NCI-H345 treated with DMSO at 0.1 percent for 48 hours (cell line): ENCODE measurements around the gene AUH.

Experiments used
- DNase-seq: peaks from one replicate; lab custom pipeline; 2025; ENCODE audit not compliant: unreplicated experiment; lab: John Stamatoyannopoulos, UW

AUH gene

DNA sequence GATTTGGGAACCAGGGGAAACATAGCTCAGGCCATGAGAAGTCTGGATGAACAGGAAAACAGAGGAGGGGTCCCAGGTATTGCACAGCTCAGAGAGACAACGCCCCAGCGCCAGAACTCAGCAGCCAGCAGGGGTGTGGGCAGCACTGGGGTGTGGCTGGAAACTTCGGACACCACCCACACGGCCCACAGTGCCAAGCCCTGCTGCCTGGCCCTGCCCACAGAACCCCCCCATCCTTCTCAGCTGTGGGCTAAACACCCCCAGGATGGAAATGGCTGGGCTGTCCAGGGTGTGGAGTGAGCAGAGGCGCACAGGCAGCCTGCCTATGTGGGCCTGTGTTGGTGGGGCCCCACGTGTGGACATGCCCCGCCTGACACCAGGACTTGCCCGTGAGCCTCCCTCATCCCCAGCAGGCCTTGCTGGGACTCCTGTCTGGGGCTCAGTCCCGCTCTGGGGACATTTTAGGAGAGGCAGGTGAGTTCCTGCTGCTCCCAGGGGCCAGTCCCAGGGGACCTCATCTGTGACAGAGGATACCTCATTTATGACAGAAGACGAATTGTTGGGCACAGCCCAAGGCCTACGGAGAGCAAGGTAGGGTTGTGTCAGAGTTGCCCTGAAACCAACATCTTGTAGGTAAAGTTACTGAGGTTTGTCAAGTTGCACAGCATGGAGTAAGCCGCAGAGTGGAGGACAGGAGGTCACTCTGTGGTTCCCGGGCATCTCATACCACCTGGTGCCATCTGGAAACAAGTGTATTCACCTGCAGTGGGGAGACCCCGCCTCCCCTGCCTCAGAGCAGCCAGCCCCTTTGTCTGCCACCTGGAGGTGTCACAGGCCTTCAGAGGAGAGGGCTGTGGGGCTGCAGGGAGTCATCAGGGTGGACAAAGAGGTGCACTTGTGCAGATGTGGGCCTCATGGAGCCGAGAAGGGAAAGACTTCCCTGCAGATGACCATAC lies 183.2 kb downstream of the AUH start:
- no peak for DNase-seq

DNA sequence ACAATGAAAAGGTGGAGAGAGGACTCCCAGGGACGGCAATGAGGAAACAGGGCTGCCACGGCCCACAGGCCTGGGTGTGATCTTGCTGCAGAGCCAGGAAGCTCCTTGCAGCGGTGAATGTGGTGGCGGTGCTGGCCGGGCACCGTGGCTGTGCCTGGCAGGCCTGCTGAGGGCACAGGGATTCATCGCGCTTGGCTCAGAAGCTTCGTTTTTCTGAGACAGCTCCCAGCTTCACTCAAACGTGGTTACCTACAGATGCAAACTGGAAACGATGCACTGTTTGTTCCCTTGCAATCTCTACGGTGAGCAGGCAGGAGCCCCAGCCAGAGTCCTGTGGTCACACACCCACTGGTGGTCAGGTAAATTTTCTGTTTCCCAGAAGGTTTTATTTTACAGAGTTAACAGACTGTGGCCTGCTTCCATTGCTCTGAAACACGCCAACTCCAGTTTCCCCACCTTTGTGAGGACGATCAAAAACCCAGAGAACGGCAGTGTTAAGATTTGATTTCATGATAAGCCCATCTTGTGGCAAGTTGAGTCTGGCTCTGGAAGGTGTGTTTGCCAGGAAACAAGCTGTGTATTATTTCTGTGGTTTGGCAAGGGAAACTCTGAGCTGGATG lies 183.9 kb downstream of the AUH start:
- DNase-seq, result no peak

DNA sequence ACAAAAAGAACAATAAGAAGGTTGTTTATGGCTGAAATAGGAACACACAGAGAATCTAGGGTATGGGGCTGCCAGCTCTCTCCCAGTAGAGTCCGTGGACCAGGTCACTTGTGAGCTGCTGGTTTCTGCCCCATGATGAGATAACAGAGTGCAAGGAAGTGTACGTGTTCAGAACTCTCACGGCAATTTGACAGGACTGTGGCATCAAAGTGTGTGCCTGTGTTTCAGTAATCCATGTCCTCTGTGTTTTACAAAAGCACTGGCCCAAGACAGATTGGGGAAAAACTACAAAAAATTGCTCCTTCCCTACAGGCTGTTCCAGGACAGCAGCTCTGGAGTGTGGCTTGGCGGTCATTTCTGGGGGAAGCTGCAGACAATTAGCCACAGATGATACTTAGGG lies 184.6 kb downstream of the AUH start:
- no peak for DNase-seq

DNA sequence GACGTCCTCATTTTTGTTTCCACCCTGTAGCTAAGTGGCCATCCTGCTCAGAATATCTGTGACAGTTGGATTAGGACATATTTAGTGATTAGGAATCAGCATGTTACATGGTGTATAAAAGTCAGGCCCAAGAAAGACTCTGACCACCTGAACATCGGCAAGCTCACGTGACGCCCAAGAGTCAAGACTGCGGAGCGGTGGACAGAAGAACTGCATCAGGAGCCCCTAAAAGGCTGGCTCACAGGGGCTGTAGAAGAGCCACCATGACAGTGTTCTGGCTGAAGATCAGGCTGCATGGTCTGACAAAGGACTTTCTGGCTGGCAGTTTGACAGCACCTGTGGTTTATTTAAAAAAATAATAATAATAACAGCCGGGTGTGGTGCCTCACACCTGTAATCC lies 185.3 kb downstream of the AUH start:
- DNase-seq, result no peak

DNA sequence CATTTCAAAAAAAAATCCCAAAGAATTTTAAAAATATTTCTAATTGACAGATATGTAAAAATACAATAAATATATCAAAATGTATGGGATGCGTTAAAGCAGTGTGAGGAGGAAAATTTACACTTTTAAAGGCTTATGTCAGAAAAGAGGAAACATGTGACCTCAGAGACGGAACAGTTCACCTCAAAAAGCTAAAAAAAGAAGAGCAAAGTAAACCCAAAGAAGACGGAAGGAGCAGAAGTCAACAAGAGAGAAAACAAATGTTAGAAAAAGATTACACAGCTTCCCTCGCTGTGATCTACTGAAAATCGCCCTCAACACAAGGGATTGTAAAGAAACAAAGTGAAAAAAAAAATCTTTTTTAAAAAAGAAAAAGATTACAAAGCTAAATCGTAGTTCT lies 186.9 kb downstream of the AUH start:
- no peak for DNase-seq

DNA sequence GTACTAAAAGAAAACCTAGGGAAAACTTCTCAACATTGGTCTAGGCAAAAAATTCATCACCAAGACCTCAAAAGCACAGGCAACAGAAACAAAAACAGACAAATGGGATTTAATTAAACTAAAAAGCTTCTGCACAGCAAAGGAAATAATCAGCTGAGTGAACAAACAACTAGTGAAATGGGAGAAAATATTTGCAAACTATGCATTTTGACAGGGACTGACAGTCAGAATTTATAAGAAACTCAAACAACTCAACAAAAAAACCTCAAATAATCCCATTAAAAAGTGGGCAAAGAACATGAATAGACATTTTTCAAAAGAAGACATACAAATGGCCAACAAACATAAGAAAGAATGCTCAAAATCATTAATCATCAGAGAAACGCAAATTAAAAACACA lies 189.4 kb downstream of the AUH start:
- no peak for DNase-seq

DNA sequence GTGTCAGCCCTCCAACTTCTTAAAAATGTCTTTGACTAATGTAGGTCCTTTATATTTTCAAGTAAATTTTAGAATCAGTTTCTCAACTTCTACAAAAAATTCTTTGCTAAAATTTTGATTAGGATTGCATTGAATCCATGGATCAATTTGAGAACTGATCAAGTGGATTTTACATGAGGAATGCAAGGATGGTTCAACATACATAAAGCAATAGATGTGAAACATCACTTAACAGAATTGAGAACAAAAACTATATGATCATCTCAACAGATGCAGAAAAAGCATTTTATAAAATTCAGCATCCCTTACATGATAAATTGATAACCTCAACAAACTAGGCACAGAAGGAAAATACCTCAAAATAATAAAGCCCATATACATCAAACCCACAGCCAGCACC lies 190.8 kb downstream of the AUH start:
- DNase-seq, result no peak

DNA sequence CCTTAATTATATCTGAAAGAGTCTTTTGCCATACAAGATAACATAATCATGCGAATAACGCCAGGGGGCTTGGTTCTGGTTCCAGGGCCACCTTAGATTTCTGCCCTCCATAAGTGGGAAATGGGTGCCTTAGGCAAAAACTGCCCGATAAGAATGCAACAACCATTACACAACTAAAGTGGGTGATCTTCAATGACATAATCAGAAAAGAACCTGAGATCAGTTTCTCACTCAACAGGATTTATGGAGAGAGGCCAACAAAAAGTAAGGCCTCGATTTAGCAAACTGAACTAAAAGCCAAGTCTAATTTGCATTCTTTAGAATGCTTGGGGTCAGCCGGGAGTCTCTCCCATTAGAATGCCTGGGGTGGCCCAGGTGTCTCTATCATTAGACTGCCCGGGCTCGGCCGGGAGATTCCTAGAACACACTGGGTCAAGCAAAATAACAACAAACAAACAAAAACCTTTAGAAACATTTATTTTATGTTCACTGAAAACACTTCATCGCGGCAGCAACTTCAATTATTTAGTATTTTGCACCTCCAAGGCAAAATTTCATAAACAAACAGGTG lies 194.8 kb downstream of the AUH start:
- DNase-seq, result no peak

DNA sequence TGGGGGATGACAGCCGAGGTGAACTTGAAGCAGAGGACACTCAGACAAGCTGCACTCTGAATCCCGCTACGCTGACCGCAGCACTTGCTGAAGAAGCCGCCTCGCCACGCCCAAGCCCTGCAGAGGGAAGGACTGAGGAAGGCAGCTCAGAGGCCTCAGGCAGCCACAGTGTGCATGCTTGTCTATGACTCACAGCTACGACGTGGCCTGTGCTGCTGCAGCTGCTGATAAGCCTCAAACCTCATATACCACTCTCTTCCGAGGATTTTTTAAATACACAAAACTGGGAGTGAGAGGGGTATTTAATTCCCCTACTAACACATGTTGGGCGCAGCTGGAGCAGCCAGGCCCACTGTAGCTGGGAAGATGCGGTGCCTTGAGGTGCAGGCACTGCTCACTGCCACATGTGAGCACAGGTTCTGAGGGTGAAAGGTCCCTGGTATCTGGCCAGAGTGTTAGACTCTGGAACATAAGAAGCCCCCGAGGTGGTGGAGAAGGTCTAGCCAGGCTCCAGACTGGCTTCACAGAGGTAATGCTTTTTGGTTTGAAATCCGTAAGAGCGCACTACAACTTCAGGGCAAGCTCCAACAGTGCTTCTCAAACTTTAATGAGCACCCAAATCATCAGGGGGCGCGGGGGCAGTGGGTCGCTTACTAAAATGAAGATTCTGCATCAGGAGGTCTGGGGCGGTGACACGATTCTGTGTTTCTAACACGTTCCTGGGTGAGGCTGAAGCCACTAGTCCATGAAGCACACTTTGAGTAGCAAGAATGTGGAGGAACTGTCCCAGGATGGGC lies 196.8 kb downstream of the AUH start:
- DNase-seq, result no peak
